K562 (cell line): ENCODE results near the gene TANK. TPM values are rescaled to one million over a fixed set of nuclear protein-coding genes. Genes with fewer than 3 reads are reported as not detected.

Source experiments
- CBX2 ChIP-seq: fragments of 200-600 bp; sonication (generic); IDR thresholded peaks from one replicate; pipeline ENCODE4 v1.6.1; 2012; ENCODE audit warnings: mild to moderate bottlenecking, low read length, inconsistent platforms; ENCODE audit not compliant: insufficient read depth, poor library complexity, severe bottlenecking
- CHD1 ChIP-seq: fragments of 200-600 bp; sonication (generic); IDR thresholded peaks from one replicate; pipeline ENCODE4 v1.6.1; 2012; ENCODE audit warnings: mild to moderate bottlenecking, moderate library complexity, low read length, inconsistent platforms
- NFXL1 ChIP-seq: fragments of 450-650 bp; formaldehyde crosslinking; IDR thresholded peaks from 2 replicates; pipeline ENCODE4 v1.4.0; 2021; ENCODE audit warnings: mild to moderate bottlenecking
- ZBTB2 ChIP-seq: fragments of 450-650 bp; IDR thresholded peaks from 2 replicates; pipeline ENCODE4 v1.6.1; 2016; ENCODE audit warnings: antibody characterized with exemption
- ZNF347 ChIP-seq: fragments of 450-650 bp; formaldehyde crosslinking; IDR thresholded peaks from 2 replicates; pipeline ENCODE4 v1.4.0; 2020; ENCODE audit warnings: low read depth, mild to moderate bottlenecking, moderate library complexity
- polyA plus RNA-seq, 8 experiments: library from polyadenylated mRNA; depleted of rRNA in 4 of 8; stranded (reverse) in 5 of 8; unstranded in 3 of 8; fragments of >200 nt; fragmentation: Nextera tagmentation in 2 of 8; fragmentation: Illumina TruSeq in 1 of 8; extraction: Ambion mirVana in 2 of 8; extraction: Trizol in 1 of 8; gene quantifications; 2 replicates each; pipeline versions ENCODE4 v1.2.1 to v1.2.3, GENCODE V29; 2011 to 2014; ENCODE audit warnings: inconsistent platforms in 1 of 8, missing spikeins in 1 of 8
- total RNA-seq, 7 experiments: library from RNA; depleted of rRNA in 6 of 7; stranded (reverse); fragments of >200 nt in 6 of 7; fragmentation: Illumina TruSeq in 2 of 7; extraction: Trizol in 2 of 7; gene quantifications; 2 replicates each; pipeline versions ENCODE4 v1.2.1 to v1.2.3, GENCODE V29; 2011 to 2021; ENCODE audit warnings: low replicate concordance in 1 of 7
- TF ChIP-seq, protein P1 (sequence below): sonication (generic); formaldehyde crosslinking; IDR thresholded peaks from 2 replicates; pipeline ENCODE4 v1.8.1; 2023; ENCODE audit warnings: mild to moderate bottlenecking, missing genetic modification reagents, moderate library complexity
- TF ChIP-seq, protein P2 (sequence below), 2 experiments: fragments of 450-650 bp in 1 of 2; IDR thresholded peaks; 2 replicates each; pipeline ENCODE4 v1.6.1; 2011 to 2017; ENCODE audit warnings: low read depth in 2 of 2, antibody characterized with exemption in 1 of 2, borderline replicate concordance in 1 of 2, low read length in 1 of 2, mild to moderate bottlenecking in 1 of 2, mixed read lengths in 1 of 2; ENCODE audit not compliant: control insufficient read depth in 1 of 2

Gene TANK
- total and polyA plus RNA-seq, 9 of the 15 experiments (the other 6 are each of a cell fraction or from before 2014, with no cell fraction given) = 43.0 to 91.5 (median 54.4) TPM

- TF ChIP-seq CHD1 (no peak), ZBTB2 (no peak), CBX2 (no peak), ZNF347 (CRISPR knock-in tag) (no peak), NFXL1 (no peak)
- TF ChIP-seq, protein P1, sequence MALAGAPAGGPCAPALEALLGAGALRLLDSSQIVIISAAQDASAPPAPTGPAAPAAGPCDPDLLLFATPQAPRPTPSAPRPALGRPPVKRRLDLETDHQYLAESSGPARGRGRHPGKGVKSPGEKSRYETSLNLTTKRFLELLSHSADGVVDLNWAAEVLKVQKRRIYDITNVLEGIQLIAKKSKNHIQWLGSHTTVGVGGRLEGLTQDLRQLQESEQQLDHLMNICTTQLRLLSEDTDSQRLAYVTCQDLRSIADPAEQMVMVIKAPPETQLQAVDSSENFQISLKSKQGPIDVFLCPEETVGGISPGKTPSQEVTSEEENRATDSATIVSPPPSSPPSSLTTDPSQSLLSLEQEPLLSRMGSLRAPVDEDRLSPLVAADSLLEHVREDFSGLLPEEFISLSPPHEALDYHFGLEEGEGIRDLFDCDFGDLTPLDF (CRISPR knock-in tag) = no peak
- TF ChIP-seq, protein P2, sequence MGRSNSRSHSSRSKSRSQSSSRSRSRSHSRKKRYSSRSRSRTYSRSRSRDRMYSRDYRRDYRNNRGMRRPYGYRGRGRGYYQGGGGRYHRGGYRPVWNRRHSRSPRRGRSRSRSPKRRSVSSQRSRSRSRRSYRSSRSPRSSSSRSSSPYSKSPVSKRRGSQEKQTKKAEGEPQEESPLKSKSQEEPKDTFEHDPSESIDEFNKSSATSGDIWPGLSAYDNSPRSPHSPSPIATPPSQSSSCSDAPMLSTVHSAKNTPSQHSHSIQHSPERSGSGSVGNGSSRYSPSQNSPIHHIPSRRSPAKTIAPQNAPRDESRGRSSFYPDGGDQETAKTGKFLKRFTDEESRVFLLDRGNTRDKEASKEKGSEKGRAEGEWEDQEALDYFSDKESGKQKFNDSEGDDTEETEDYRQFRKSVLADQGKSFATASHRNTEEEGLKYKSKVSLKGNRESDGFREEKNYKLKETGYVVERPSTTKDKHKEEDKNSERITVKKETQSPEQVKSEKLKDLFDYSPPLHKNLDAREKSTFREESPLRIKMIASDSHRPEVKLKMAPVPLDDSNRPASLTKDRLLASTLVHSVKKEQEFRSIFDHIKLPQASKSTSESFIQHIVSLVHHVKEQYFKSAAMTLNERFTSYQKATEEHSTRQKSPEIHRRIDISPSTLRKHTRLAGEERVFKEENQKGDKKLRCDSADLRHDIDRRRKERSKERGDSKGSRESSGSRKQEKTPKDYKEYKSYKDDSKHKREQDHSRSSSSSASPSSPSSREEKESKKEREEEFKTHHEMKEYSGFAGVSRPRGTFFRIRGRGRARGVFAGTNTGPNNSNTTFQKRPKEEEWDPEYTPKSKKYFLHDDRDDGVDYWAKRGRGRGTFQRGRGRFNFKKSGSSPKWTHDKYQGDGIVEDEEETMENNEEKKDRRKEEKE (IDR thresholded peaks at IDR 0.05; ENCODE audit: borderline replicate concordance in 1 of 2, control insufficient read depth in 1 of 2, low read depth in 2 of 2, low read length in 1 of 2) = no peak
- TF ChIP-seq, all 486 proteins: peak for 0
These were observed 44.4 kb upstream of the TANK start (continued) for GRCh38 chr2:161115605-161116380.
